Measurements from ENCODE around the gene SERPINA12.

DNA sequence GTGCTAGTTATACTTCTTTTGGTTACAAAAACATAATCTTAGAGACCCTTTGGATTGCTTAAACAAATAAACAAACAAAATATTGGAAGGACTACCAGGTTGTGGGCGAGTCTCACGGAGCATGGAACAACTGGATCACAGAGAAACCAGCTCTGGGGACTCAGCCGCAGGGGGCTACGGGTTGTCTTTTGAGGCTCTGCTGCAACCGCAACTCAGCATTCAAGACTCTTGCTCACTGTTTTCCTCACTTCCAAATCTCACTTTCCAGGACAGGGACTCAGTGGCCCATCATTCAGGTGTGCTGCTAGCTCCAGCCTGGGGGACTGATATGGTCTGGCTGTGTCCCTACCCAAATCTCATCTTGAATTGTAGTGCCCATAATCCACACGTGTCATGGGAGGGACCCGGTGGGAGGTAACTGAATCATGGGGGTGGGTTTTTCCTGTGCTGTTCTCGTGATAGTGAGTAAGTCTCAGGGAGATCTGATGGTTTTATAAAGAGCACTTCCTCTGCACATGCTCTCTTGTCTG lies 37.9 kb upstream of the SERPINA12 start:
- TF ChIP-seq, protein P1, sequence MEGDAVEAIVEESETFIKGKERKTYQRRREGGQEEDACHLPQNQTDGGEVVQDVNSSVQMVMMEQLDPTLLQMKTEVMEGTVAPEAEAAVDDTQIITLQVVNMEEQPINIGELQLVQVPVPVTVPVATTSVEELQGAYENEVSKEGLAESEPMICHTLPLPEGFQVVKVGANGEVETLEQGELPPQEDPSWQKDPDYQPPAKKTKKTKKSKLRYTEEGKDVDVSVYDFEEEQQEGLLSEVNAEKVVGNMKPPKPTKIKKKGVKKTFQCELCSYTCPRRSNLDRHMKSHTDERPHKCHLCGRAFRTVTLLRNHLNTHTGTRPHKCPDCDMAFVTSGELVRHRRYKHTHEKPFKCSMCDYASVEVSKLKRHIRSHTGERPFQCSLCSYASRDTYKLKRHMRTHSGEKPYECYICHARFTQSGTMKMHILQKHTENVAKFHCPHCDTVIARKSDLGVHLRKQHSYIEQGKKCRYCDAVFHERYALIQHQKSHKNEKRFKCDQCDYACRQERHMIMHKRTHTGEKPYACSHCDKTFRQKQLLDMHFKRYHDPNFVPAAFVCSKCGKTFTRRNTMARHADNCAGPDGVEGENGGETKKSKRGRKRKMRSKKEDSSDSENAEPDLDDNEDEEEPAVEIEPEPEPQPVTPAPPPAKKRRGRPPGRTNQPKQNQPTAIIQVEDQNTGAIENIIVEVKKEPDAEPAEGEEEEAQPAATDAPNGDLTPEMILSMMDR (IDR thresholded peaks at IDR 0.05), result no peak
- TF ChIP-seq POLR2A (IDR thresholded peaks at IDR 0.05), result no peak

Measured in ovary (tissue), 3 donors.